Peyer's patch (tissue), 4 donors: ENCODE results near the gene ESRRG. TPM values are rescaled to one million over a fixed set of nuclear protein-coding genes. Genes with fewer than 3 reads are reported as not detected.

Source experiments
- DNase-seq, 3 donors: peaks; one replicate each; pipeline ENCODE4 v3.0.0-alpha.2; 2017 to 2019
- H3K27ac ChIP-seq, 4 donors: fragments of 200-600 bp; sonication (generic); one replicate each; pipeline ENCODE4 v1.5.1; 2016 to 2019
- H3K27me3 ChIP-seq, 2 donors: fragments of 200-600 bp; sonication (generic); one replicate each; pipeline ENCODE4 v1.5.1; 2019
- H3K36me3 ChIP-seq, 3 donors: fragments of 200-600 bp; sonication (generic); one replicate each; pipeline ENCODE4 v1.5.1; 2016 to 2019
- H3K4me1 ChIP-seq, 4 donors: fragments of 200-600 bp; sonication (generic); one replicate each; pipeline ENCODE4 v1.5.1; 2016 to 2019
- H3K4me3 ChIP-seq, 4 donors: fragments of 200-600 bp; sonication (generic); 1 replicate in 3 of 4; 2 replicates in 1 of 4; pipeline ENCODE4 v1.5.1; 2016 to 2019; ENCODE audit warnings: mild to moderate bottlenecking in 1 of 4
- H3K9me3 ChIP-seq, 4 donors: fragments of 200-600 bp; sonication (generic); one replicate each; pipeline ENCODE4 v1.5.1; 2016 to 2019; ENCODE audit warnings: mild to moderate bottlenecking in 1 of 4
- POLR2A ChIP-seq, 2 donors: fragments of 450-650 bp; IDR thresholded peaks; one replicate each; pipeline ENCODE4 v1.5.1; 2017; ENCODE audit warnings: antibody characterized with exemption in 2 of 2, mild to moderate bottlenecking in 2 of 2, moderate library complexity in 2 of 2
- total RNA-seq, 4 donors: library from RNA; depleted of rRNA; stranded (reverse); fragments of >200 nt; gene quantifications; one replicate each; pipeline ENCODE4 v1.1.0, GENCODE V29; 2016
- TF ChIP-seq, protein P1 (sequence below), 6 experiments: fragments of 450-650 bp in 4 of 6; fragments of 200-600 bp in 2 of 6; sonication (generic) in 1 of 6; IDR thresholded peaks; one replicate each; pipeline ENCODE4 v1.5.1; 2017 to 2019; ENCODE audit warnings: antibody characterized with exemption in 6 of 6, mild to moderate bottlenecking in 3 of 6, moderate library complexity in 1 of 6

ESRRG gene
- total RNA-seq, 4 donors from 2014 or later, result 6.6 to 26.3 (median 20.0) TPM

DNA sequence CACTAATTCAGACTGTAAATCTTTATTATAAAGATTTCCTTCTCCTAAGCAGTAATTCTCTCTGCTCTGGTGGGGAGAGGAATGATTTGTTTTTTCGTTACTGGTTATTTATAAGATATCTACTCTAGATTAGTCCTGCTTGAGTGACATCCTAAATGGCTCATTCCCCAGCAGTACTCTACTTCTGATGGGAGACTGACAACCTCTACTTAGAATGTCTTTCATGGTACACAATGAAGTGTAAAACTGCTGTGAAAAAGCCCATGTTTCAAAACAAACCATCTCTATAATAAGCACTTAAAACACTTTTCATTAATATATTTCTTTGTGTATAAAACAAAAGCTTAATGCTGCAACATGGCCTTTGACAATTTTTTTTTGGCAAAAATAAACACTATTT, 33.9 kb upstream of the ESRRG start:
- DNase-seq, result no peak
- no peaks in the 10 kb centered on the region for H3K9me3 ChIP-seq
- no peaks in the 10 kb centered on the region for H3K36me3 ChIP-seq
- no peak for TF ChIP-seq POLR2A (IDR thresholded peaks at IDR 0.05)
- TF ChIP-seq, protein P1, sequence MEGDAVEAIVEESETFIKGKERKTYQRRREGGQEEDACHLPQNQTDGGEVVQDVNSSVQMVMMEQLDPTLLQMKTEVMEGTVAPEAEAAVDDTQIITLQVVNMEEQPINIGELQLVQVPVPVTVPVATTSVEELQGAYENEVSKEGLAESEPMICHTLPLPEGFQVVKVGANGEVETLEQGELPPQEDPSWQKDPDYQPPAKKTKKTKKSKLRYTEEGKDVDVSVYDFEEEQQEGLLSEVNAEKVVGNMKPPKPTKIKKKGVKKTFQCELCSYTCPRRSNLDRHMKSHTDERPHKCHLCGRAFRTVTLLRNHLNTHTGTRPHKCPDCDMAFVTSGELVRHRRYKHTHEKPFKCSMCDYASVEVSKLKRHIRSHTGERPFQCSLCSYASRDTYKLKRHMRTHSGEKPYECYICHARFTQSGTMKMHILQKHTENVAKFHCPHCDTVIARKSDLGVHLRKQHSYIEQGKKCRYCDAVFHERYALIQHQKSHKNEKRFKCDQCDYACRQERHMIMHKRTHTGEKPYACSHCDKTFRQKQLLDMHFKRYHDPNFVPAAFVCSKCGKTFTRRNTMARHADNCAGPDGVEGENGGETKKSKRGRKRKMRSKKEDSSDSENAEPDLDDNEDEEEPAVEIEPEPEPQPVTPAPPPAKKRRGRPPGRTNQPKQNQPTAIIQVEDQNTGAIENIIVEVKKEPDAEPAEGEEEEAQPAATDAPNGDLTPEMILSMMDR (IDR thresholded peaks at IDR 0.05), result no peak
- H3K27ac ChIP-seq, result no peak overlapping the region
- no peaks in the 10 kb centered on the region for H3K27me3 ChIP-seq
- H3K4me3 ChIP-seq, result no peak overlapping the region
- H3K4me1 ChIP-seq, result no peaks in the 10 kb centered on the region

DNA sequence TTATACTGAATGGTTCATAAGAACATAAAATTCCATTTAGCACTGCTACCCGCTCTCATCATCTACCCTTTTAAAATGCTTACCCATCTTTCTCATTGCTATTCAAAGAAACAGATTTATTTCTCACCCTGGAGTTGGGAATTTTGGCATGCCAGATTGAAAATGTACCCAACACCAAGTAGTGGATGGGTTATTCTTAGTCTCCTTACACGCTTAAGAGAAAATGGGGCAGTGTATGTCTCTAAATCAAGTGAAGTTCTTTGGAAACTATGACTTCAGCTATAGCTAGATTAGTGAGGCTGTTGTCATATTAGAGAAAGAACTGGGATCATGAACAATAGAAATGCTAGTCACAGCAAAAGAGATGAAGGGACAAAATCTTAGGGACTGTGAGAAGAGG, 27.7 kb upstream of the ESRRG start:
- TF ChIP-seq, protein P1 (IDR thresholded peaks at IDR 0.05), result no peak
- no peak for TF ChIP-seq POLR2A (IDR thresholded peaks at IDR 0.05)
- DNase-seq, result no peak
- no peaks in the 10 kb centered on the region for H3K9me3 ChIP-seq
- no peaks in the 10 kb centered on the region for H3K4me1 ChIP-seq
- H3K27ac ChIP-seq, result no peak overlapping the region
- no peaks in the 10 kb centered on the region for H3K27me3 ChIP-seq
- H3K4me3 ChIP-seq, result no peak overlapping the region
- H3K36me3 ChIP-seq, result no peaks in the 10 kb centered on the region

DNA sequence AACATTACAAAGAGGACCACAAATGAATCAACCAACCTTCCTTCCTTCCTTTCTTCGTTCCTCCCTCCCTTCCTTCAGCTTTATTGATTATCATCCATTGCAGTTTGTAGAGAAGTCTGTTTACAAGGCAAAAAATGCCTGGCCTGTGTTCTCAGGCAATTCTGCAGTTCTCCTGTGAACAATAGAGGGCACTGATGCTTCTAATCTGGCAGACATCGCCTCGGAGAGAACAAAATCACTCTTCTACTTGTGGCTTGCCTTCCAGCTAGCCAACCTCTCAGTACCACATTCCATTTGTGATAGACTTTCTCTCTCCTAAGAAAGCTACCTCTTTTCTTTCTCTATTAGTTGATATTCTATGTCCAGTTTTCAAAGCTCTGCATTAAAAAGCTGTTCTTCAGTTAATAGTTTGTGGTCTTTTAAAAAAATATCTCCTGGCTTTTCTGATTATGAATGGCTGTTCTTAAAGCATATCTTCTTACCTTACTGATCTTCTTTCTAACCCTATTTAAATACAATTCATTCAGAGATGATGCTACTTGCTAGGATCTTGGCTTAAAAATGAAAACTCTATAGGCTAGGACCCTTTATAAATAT, 26.9 kb upstream of the ESRRG start:
- Histone ChIP-seq H3K36me3 (no peaks in the 10 kb centered on the region), H3K9me3 (no peaks in the 10 kb centered on the region), H3K4me3 (no peak overlapping the region), H3K4me1 (no peaks in the 10 kb centered on the region), H3K27ac (no peak overlapping the region), H3K27me3 (no peaks in the 10 kb centered on the region)
- DNase-seq, result peak in 1 of 3 donors; percentile 48
- TF ChIP-seq, protein P1 (IDR thresholded peaks at IDR 0.05), result peak in 4 of 6 experiments; percentile 25 to 78 (median 73)
- TF ChIP-seq POLR2A (IDR thresholded peaks at IDR 0.05), result no peak

DNA sequence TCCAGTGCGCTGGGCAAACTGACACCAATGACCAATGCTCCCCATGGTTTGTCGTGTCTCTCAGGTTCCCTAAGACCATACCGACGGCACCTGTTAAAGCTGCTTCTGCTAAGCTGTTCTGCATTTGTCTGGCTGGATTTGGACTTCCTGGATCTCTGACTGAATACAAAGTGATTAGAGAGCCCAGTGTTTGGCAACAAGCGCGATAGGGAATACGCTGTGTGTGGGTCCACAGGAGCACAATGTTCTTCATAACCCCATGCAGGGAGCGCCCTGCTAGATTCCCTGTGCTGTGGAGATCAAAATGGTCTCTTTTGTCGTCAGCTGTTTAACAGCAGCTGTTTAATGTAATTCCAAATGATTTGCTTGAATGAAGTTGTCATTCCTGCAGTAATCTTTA, 26.0 kb upstream of the ESRRG start:
- TF ChIP-seq, protein P1 (IDR thresholded peaks at IDR 0.05), result no peak
- TF ChIP-seq POLR2A (IDR thresholded peaks at IDR 0.05), result no peak
- H3K27me3 ChIP-seq, result no peaks in the 10 kb centered on the region
- H3K36me3 ChIP-seq, result no peaks in the 10 kb centered on the region
- no peaks in the 10 kb centered on the region for H3K4me1 ChIP-seq
- H3K9me3 ChIP-seq, result no peaks in the 10 kb centered on the region
- DNase-seq, result no peak
- no peak overlapping the region for H3K4me3 ChIP-seq
- H3K27ac ChIP-seq, result no peak overlapping the region

DNA sequence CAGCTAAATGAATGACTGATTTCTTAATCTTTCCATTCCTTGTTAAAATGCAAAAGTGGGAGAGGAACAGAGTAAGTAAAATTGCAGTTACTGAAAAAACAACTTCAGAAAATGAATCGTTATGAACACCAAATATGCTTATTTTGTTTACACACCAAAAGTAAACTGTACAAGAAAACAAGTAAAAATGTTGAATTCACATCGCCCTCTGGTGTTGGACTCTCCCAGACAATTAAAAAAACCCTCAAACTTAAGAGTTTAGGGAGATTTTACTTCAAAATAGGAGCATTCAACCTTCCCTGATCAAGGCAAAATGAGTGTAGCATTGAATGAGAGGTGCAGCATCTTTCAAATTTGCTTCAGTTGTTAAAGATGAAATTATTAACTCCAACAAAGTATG, 19.4 kb upstream of the ESRRG start:
- Histone ChIP-seq H3K9me3 (no peaks in the 10 kb centered on the region), H3K4me1 (no peaks in the 10 kb centered on the region), H3K36me3 (no peaks in the 10 kb centered on the region), H3K27me3 (no peaks in the 10 kb centered on the region), H3K4me3 (no peak overlapping the region), H3K27ac (no peak overlapping the region)
- DNase-seq, result no peak
- TF ChIP-seq, protein P1 (IDR thresholded peaks at IDR 0.05), result peak in 3 of 6 experiments; percentile 25 to 39 (median 32)
- no peak for TF ChIP-seq POLR2A (IDR thresholded peaks at IDR 0.05)

DNA sequence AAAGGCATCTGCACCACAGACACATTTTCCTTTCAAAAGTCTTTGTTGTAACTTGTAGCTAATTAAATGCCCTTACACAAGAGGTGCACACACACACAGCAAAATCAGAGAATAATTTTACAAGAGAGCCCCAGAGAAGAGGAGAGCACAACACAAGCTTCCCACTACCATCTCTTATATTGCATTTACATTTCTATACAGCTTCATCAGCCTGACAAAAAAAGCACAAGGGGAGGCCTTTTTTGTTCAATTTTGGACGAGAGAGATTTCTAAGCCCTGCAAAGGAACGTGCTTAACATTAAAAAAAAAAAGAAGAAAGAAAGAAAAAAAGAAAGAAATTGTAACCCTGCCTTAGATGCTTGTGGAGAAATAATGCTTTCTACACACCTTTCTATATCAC, 17.1 kb upstream of the ESRRG start:
- Histone ChIP-seq H3K9me3 (no peaks in the 10 kb centered on the region), H3K27ac (no peak overlapping the region), H3K36me3 (no peaks in the 10 kb centered on the region), H3K27me3 (no peaks in the 10 kb centered on the region), H3K4me3 (no peak overlapping the region), H3K4me1 (no peaks in the 10 kb centered on the region)
- TF ChIP-seq POLR2A (IDR thresholded peaks at IDR 0.05), result no peak
- TF ChIP-seq, protein P1 (IDR thresholded peaks at IDR 0.05), result no peak
- no peak for DNase-seq
